DND-41 (cell line): ENCODE results near the gene JAKMIP2.

Source experiments
- CTCF ChIP-seq: IDR thresholded peaks from 2 replicates; pipeline ENCODE4 v1.5.1; 2012; ENCODE audit warnings: borderline replicate concordance, low read length, moderate library complexity, mild to moderate bottlenecking; ENCODE audit not compliant: poor library complexity, severe bottlenecking; ENCODE audit errors: extremely low read depth
- EZH2 ChIP-seq: IDR thresholded peaks from 3 replicates; pipeline ENCODE4 v1.6.1; 2012; ENCODE audit warnings: borderline replicate concordance, low read depth, mild to moderate bottlenecking, moderate library complexity, low read length, inconsistent platforms; ENCODE audit not compliant: severe bottlenecking

DNA sequence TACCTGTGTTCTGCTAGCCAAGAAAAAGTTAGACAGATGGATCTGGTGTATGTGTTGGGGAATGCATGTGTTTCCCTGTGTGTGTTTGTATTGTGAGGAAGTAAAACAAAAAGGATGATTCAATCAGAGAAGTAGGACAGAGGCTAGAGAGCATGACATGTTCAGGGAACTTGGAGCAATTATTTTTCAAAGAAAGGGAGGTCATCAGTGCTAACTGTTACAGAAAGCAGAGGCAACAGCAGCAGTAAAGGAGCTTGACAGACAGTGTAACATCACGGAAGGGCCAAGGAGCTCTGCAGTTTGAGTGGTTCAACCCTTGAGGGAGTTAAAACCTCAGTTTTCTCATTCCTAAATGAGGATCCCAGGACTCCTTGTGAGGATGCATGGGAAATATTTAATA is 35.8 kb upstream of the JAKMIP2 start:
- TF ChIP-seq CTCF (no peak), EZH2 (no peak)
